GM12864 (cell line): ENCODE results near the gene PLEKHH2.

Experiments used
- DNase-seq: peaks from one replicate; pipeline ENCODE4 v3.0.0-alpha.2; 2011; ENCODE audit warnings: low read depth
- H3K4me3 ChIP-seq: 2 replicates; pipeline ENCODE4 v1.5.1; 2011; ENCODE audit warnings: mild to moderate bottlenecking, low read depth, low read length, control low read depth
- TF ChIP-seq, protein P1 (sequence below): IDR thresholded peaks from 2 replicates; pipeline ENCODE4 v1.5.1; 2011; ENCODE audit warnings: low read depth, mild to moderate bottlenecking, moderate library complexity, low read length, control low read depth, inconsistent platforms; ENCODE audit errors: missing control alignments

Gene PLEKHH2

DNA sequence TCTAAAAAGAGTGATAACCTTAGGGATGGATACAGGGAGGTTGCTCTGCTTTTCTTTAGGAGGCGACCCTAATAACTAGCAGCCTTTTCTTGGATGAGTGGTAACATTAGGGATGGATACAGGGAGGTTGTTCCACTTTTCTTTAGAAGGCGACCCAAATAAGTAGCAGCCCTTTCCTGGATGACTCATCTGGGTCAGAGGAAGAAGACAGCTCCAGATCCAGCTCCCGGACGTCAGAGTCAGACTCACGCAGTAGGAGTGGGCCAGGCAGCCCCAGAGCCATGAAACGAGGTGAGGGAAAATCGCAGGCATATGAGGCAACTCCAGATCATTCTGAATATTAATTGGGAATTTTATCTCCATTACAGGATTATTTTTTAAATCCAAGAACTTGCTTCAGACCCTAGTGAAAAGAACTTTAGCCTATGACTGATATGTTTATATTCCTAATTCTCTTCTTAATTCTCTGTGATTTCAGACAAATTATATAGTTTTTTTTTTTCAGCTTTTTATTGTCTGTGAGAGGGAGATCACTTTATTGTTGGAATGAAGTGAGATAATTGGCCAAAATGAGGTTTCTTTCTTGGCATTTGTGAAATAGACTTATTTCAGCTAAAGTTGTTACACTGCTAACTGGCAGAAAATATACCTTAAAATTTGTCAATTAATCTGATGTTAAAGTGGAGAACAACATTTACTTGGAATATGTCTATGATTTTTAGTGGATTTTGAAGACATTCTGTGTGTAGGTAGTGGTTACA, 70.4 kb downstream of the PLEKHH2 start:
- no peak overlapping the region for H3K4me3 ChIP-seq
- TF ChIP-seq, protein P1, sequence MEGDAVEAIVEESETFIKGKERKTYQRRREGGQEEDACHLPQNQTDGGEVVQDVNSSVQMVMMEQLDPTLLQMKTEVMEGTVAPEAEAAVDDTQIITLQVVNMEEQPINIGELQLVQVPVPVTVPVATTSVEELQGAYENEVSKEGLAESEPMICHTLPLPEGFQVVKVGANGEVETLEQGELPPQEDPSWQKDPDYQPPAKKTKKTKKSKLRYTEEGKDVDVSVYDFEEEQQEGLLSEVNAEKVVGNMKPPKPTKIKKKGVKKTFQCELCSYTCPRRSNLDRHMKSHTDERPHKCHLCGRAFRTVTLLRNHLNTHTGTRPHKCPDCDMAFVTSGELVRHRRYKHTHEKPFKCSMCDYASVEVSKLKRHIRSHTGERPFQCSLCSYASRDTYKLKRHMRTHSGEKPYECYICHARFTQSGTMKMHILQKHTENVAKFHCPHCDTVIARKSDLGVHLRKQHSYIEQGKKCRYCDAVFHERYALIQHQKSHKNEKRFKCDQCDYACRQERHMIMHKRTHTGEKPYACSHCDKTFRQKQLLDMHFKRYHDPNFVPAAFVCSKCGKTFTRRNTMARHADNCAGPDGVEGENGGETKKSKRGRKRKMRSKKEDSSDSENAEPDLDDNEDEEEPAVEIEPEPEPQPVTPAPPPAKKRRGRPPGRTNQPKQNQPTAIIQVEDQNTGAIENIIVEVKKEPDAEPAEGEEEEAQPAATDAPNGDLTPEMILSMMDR, result no peak

DNA sequence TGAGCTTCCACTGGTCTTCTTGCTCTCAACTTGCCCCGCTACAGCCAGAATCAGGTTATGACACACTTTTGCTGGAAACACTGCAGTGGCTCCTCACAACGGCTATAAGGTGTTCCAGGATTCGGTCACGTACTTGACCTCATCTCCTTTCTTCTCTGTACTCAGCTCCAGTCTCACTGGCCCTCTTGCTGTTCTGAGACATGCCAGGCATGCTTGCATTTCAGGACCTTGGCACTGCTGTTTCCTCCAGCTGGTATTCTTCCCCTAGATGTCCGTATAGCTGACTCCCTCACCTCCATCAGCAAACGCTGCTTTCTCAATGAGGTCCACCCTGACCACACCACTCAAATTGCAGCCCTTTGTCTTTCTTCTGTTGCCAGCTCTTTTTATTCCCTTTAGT, 71.1 kb downstream of the PLEKHH2 start:
- TF ChIP-seq, protein P1, result no peak
- H3K4me3 ChIP-seq, result no peak overlapping the region
- no peak for DNase-seq

More for the DNA sequence above, 70.4 kb downstream of the PLEKHH2 start:
- no peak for DNase-seq

DNA sequence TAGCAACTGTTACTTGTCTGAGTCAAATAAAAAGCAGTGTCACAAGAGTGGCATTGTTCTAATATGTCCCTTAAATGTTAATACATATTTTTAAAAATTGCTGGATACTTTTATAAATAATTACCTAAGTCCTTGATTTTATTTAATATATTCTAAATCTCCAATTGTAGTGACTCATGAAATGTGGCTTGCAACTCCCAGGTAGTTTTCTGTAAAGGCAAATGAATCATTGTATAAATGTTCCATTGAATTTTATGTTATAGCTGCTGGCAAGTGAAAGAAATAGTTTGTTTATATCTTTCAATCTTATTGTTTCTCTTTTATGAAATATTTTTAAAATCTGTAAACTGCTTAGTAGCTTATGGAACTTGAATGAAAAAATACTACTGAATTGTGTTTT, 71.8 kb downstream of the PLEKHH2 start:
- TF ChIP-seq, protein P1, result no peak
- H3K4me3 ChIP-seq, result no peak overlapping the region
- no peak for DNase-seq

DNA sequence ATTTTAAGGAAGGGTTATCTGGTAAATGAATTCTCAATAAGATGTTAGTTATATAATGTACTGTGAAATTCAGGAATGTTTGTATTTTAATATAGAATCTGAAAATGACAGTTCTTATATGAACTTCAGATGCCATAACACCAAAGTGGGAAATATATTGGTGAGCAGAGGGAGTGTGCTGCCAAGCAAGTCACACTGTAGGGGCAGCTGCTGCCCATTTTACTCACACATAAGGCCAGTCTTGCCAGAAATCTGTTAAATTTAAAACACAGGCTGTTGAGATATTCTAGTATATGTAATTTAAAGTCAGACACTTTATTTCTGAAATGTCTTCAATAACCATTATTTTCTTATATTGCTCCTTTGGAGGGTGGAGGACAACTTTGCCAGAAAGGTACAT, 73.8 kb downstream of the PLEKHH2 start:
- TF ChIP-seq, protein P1, result no peak
- no peak for DNase-seq
- H3K4me3 ChIP-seq, result no peak overlapping the region

DNA sequence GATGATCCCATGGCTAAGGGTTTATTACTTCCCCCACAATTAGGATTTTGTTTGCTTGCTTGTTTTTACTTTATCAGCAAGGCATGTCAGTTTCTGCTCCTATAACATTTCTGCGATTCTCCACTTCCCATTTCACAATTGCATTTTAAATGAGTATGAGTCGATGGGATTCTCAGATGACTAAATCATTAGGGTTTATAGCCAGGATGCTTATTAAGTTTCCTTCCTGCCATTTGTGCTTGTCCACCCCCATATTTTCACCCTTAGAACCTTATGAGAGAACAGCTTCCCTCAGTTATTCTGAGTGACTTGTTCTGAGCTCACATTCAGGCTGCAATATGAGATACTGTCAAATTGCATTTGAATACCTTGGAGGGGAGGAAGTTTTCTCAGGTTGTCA, 77.1 kb downstream of the PLEKHH2 start:
- TF ChIP-seq, protein P1, result no peak
- DNase-seq, result no peak
- no peak overlapping the region for H3K4me3 ChIP-seq

DNA sequence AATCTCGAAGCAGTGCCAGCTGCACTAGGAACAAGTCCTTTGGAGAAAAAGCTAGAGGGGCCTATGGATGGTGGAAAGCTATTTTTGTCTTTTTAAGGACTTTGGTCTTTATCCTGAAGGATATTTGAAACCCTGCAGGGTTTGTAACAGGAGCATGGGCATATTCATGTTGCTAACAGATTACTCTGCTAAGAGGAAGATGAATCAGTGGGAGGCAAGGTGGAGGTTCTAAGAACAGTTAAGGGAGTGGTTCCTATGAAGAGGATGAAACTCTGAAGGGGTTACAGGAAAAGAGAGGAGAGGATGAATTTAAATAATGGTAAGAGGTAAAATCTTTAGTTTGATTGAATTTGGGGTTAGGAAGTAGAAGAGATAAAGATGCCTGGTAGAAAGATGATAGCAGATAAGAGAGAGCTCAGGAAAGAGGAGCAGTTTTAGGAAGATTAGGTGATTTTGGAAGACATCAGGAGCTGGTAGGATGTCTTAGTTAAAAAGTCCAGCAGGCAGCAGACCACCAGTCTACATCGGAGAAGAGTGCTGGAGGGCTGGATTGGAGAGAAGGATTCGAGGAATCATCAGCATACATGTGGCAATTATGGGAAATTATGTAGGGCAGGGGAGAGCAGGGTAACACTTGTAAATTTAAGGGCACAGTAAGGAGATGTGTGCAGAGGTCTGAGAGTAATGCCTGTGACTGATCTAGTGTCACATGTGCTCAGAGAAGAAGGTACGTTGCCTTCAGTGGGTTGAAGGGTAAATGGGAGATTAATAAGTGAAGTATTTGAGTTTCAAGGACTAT, 78.4 kb downstream of the PLEKHH2 start:
- TF ChIP-seq, protein P1, result no peak
- no peak for DNase-seq
- no peak overlapping the region for H3K4me3 ChIP-seq
